Stimulated activated CD4-positive, alpha-beta T cell treated with anti-CD3 and anti-CD28 coated beads, Interleukin-12 subunit alpha, Interleukin-12 subunit beta, amount 100 ng/mL, for 48 hours (primary cell): Measurements from ENCODE around the gene MEGF10.

ENCODE experiments used
- DNase-seq, 3 donors: peaks; one replicate each; pipeline ENCODE4 v3.0.0-alpha.2; 2020; ENCODE audit warnings: low read depth in 2 of 3, low spot score in 1 of 3

Gene MEGF10

DNA sequence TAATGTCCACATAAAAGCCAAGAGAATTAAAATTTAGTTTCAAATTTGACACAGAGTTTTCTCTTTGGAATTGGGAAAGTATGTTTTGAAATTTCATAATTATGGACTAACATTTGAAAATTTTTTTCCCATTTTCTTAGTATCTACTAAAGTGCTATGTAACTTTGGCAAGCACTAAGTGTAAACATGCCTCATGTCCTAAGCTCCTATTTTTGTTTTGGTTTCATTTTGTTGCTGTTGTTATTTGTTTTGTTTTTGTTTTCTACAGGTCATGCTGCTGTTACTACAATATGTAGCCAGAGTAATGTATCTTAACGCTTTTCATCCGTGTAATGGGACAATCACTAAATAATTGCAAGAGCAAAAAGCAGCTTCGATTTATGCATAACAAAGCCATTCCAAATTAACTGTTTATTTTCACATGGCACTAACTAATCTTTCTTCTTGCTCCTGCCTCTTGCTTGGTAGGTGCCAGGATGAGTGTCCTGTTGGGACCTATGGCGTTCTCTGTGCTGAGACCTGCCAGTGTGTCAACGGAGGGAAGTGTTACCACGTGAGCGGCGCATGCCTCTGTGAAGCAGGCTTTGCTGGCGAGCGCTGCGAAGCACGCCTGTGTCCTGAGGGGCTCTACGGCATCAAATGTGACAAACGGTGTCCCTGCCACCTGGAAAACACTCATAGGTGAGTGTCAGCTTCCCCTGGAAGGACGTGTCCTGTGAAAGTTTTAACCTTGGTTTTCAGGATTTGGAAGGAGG, 119.5 kb downstream of the MEGF10 start:
- no peak for DNase-seq

DNA sequence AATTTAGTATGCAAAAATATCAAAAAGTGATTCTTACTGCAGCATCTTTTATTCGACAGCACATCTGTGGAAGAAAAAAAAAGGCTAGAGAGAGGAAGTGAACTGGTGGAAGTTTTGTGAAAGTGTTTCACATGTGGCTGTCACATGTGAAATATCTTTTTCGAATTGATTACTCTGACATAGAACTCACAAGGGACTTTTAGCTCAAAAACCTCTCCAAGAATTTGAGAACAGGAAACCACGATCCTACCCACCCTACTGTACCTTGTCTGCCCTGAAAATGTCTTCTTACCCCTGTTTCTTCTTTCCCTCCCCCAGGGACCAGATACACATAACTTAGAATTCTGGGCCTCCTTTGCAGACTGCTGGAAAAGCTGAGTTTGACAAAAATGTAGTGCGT, 120.4 kb downstream of the MEGF10 start:
- DNase-seq: no peak

DNA sequence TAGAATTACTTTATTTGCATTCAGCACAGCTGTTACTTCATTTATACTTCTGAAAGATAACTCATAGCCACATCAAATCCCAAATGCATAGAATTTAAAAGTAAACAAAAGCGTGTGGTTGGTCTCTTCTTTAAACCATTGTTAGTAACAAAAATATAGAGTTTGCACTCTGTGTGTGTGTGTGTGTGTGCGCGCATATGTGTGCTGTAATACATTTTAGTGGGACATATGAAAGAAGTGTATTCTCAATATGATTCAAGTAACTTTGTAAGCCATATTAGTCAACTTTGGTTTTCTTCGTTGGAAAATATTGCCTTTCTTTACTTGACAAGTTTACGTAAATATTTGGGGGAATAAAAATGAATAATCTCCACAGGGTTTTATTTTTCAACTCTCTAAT, 120.8 kb downstream of the MEGF10 start:
- no peak for DNase-seq

DNA sequence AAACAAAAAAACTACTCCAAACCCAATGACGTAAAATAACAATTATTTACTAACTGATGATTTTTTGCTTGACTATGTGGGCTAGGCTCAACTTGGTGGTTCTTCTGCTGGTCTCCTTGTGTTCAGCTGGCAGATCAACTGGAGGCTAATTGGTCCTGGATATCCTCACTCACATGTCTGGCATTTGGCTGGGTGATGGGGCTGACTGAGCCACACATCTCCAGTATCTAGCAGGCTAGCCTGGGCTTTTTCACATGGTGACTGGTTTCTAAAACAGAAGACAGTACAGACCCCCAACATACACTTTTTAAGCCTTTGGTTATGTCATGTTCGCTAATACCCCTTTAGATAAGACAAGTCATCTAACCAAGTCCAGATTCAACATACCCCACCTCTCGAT, 122.1 kb downstream of the MEGF10 start:
- DNase-seq: no peak

DNA sequence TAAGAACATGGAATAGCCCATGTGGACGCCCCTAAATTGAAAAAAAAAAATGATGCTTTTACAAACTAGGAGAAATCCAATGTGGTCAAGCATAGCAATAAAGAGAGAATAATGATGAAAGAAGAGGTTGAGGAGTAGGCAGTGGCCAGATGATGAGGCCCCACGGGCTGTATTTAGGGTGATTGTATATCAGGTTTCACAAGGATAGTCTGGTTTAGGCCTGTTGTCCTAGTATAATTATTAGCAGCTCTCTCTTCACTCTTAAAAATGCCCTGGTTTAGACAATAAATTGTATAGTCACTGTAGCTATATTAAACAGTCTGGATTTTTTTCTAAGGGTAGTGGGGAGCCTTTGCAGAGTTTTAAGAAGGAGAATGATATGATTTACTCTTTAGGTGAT, 124.4 kb downstream of the MEGF10 start:
- DNase-seq: no peak

DNA sequence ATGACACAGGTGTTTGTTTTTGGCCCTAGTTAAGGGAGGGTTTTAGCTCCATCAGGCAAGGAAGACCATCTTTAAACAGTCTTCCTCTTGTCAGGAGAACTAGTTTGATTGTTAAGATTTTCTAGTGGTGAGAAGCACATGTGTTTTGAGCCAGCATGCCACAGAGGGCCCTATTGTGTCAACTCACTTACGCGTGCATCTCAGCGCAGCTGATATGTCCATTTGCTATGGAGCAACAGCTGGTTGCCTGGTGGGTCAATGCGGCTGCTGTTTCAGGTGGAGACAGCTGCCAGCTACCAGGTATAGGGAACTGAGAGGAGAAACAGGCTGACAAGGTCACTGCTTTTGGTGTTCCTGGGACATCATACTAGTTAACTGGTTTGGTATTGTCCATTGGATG, 126.3 kb downstream of the MEGF10 start:
- no peak for DNase-seq

DNA sequence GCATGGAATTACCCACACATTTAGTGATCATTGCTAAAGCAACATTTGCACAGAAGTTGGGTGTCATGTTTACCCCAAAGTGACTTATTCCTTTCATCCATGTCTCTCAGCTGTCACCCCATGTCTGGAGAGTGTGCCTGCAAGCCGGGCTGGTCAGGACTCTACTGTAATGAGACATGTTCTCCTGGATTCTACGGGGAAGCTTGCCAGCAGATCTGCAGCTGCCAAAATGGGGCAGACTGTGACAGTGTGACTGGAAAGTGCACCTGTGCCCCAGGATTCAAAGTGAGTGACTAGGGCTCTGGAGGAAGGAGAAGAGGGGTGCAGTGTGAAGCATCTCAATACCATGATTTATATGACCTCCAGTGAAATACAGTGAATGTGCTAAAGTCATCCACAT, 126.9 kb downstream of the MEGF10 start:
- DNase-seq: no peak

DNA sequence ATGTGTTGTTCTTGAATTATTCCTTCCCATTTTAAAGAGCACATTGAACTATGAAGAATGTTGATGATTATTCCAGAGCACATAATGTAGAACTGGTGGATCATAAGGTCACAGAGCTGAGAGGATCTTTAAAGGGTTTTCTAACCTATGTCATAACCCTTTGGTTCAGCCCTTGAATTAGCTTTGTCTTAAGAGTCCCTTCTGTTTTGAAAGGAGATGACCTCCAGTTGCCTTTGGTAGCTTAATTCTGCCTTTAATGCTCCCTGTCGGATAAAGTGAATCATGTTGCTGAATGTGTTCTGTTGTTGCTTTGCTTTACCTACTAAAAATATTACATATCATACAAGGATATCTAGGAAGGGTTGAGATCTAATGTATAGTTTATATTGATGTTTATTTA, 127.8 kb downstream of the MEGF10 start:
- DNase-seq: no peak

DNA sequence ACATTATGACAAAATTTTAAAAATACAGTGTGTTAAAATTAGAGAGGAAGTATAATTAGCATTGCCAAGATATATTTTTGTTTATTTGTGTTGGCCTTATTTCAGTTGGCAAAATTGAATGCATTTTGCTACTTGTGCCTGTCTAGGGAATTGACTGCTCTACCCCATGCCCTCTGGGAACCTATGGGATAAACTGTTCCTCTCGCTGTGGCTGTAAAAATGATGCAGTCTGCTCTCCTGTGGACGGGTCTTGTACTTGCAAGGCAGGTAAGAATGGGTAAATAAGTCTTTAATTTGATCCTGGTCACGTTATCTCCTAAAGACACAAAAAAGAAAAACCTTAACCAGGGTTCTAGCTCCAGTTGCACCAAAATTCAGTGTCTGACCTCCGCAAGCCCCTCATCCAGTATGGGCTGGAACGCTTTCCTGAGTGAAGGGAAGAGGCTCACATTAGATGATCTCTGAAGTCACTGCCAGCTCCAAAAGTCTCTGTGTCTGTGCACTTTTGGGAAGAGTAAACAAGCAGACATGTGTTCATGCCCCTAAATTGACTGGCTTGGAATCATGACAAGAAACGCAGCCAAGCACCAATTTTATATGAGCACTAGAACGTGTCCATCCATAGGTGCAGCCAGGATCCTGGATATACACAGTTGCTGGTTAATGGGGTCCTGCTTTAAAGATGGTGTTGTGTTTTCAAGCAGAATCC, 128.5 kb downstream of the MEGF10 start:
- no peak for DNase-seq

DNA sequence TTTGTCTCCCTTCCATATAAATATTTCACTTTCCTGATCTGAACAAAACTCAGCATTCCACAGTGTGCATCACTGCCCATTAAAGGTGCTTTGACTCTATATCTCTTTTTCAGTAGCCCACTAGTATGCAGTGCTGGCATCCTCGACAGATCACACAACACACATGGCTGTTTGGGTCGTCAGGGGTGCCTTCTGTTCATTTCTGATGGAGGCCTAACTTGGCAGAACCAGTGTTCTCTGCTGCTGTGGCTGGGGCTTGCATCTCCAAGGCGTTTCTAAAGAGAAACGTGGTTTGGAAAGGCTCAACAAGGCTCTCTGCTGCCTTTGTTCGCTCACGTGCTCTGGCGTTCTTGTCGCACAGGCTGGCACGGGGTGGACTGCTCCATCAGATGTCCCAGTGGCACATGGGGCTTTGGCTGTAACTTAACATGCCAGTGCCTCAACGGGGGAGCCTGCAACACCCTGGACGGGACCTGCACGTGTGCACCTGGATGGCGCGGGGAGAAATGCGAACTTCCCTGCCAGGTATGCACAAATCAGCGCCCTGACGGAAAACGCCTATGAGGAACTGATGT, 129.2 kb downstream of the MEGF10 start:
- no peak for DNase-seq

DNA sequence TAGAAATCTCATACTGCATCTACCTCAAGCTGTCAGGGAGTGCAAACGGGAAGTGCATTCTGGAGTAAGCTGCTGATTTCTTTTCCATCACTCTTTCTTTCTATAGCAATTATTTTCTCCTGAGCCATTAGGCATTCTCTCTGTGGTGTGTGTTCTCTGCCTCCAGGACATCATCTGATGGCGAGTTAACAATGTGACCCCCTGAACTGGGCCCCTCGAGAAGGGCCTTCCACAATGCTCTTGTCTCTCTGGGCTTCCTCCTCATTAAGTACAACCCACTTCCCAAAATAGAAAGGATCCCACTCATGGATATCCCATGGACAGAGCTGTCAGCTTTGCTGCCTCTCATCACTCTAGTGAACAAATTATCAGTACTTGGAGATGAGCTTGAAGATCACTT, 130.2 kb downstream of the MEGF10 start:
- DNase-seq: no peak

DNA sequence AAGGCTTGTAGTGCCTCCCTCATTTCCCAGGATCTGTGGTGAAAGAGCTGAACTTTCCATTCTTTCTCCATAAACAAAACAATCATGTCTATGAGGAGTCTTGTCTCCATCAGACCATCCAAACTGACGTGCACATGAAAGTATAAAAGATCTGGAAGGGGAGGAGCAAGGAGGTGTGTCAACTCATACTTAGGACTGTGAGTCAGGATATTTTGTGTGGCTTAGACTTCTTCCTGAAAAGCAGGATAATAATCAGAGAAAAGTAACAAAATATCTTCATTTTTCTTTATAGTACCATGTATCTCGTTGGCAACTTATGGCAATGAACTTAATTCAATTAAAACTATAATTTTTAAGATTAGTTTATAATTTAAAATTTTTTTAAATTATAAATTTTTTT, 130.9 kb downstream of the MEGF10 start:
- DNase-seq: no peak

DNA sequence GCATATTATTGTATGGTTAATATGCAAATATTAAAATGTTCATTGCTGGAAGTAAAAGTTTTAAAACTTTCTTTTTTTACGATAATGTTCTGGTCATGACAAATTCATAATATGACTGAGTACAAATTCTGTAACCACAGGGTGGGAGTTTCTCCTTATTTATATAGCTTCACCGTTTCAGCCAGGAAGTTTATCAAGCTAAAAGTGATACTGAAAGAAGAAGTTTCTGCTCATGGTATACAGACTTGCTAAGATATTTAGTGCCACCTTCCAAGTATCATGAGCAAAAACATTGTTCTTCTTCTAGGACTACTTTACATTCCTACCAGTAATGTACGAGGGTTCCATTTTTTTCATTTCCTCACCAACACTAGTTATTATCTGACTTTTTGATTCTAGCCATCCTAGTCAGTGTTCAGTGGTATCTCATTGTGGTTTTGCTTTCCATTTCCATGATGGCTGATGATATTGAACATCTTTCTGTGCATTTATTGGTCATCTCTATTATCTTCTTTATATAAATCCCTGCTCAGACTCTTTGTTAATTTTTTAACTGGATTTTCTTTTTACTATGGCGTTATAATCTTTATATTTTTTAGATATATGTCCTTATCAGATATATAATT, 132.7 kb downstream of the MEGF10 start:
- DNase-seq: no peak

DNA sequence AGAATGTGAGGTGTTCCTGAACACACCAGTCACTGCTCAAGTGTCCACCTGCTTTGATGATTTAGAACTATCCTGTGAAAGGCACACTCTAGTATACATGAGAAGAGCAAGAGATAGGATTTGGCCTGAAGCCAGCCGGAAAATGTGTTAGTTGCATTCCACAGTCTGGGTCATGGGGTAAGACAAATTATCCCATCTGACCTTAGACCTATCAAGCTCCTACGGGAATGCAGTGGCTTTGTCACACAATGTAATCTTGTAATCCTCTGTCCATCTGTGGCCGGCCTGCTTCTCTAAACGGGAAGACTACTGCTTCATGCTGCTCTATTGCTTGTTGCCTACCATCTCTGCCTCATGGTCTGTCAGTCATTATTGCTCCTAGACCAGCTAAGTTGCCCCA, 134.4 kb downstream of the MEGF10 start:
- DNase-seq: no peak

DNA sequence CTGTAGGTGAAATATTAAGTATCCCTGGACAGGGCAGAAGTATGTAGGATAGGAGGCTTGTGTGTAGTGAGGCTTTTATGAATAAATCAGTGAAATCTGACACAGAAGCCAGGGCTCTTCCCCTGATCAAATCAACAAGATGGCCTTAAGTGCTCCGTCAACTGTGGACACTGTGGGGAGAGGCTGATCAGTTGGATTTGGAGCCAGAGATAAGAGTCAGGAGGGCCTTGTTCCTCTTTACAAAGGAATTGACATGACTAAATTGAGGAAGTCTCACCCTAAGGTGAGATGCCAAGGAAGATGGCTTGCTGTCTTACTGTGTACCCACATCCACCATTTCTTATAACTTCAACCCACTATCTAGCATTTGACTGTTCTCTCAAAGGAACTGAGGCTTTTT, 135.3 kb downstream of the MEGF10 start:
- DNase-seq: no peak

DNA sequence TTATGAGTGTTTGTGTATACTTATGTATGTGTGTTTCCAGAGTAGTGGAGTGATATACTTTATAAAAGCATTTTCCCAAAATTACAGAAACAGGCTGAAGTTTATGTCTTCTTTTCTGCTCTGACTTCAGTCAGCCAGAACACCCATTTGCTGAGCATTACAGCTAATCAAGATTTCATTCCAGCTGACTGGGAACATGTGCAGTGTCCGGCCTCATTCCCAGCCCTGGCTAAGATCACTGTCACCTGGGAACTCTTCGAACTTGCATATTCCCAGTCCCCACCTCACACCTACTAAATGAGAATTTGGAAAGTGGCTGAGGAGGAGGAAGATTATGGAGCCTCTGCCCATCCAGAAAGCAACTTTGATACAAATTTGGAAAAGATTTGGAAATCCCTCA, 136.1 kb downstream of the MEGF10 start:
- DNase-seq: no peak

DNA sequence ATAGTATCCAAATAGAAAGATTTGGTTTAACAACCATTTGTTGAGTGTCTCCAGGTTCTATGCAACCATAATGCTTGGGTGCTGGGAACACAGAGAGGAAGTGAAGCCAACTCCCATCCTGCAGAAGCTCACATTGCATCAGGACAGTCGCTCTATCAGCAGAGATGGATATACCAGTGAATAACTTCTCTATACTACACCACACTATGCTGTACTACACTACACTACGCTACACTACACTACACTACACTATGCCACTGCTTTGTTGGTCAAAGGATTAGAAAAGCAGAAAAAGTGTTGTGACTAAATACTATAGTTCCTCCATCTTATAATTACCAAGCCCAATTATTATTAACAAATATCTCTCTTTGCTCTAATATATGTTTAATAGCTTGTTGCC, 137.7 kb downstream of the MEGF10 start:
- no peak for DNase-seq

DNA sequence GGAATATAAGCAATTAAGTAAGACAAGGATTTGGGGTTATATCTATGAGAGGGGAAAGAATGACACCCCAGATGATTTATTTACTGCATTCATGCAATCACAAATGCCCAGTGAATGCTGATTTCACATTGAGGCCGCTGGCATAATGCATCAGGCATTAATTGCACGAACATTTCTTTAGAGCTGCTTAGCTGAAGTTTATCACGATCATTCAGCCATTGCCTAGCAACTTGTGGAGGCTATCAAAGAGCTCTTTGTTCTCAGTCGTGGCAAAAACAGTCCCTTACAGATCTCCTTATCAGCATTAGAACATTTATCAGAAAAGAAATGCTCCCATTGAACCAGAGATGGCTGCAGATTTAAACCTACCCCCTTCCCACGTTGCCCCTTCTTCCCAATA, 138.2 kb downstream of the MEGF10 start:
- DNase-seq: no peak

DNA sequence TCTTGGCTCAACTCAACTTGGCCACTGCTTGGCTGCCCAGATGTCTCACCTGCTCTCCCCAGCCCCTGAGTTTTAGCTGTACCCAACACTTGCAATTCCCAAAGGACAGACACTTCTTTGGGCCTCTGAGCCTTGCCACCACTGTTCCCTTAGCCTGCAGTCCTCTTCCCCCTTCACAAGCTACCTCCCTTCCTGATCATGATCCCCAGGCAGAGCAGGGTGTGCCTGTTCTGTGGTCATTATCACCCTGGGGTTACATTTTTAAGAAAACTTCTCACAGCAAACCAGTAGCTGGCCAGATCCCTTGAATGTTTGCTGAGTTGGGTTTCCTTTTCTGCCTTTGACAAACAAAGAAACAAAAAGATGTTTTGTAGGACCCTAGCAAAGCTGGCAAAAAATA, 139.3 kb downstream of the MEGF10 start:
- no peak for DNase-seq

DNA sequence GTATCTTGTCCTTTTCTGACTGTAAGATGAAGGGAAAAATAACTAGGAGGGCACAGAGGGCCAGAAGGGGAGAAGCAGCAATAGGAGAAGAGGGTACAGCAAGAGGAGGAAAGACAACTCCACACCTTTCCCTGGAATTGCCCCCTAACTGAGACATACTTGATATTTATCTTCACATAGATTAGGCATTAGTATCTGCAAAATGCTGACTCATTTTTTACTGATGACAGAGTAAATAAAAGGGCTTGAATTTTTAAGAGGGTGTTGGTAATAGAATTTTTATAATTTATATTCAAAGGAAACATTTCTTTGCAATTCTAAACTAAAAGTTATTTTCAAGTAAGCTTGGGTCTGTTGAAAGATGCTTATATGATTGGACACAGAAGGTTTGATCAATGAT, 140.0 kb downstream of the MEGF10 start:
- DNase-seq: no peak

DNA sequence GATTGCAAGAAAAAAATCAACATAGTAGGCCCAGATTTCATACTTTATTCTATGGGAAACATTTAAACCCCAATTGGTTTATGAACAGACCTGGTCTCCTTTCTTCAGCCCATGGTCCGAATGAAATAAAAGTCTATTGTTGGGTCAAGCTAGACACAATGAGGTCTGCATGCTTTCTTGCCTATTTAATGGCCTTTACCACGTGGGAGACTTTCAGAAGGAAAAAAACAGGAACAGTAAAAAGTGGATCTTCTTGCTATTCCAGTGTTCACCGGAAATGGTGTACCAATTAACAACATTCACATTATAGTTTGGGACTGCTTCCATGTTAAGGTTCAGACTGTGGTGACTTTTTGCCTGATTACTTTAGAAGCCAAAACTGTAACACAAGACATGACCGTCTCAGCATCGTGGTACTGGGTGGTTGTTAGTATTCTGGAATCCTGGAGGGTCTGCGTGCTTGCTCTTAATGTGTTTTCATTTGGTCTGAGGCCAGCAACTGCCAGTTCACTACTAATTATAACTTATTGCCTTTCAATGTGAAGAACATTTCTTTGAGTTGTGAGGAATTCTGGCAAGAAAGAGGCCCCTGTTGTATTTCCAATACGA, 141.5 kb downstream of the MEGF10 start:
- no peak for DNase-seq

DNA sequence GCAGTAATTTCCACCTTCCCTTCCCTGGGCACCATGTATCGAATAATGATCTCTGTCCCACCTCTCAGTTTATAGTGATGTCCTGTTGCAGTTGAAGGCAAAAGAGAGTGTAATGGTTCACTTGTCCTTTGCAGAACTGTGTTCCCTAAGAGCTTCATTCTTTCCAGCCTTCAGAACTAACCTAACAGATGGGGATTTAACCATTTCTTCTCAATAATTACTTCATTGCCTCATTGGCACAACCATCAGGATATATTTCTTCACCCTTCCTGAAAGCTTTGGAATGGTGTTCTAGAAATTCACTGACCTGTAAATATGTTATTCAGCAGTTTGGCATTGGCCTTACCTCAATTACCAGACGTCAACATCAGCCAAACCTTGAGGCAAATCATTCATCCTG, 142.9 kb downstream of the MEGF10 start:
- DNase-seq: no peak
